HepG2 (cell line): ENCODE data around the gene S100A7. TPM values are rescaled to one million over a fixed set of nuclear protein-coding genes. Genes with fewer than 3 reads are reported as not detected.

Experiments
- ATAC-seq: fragments of 200-7000 bp; cut with Tn5 transposase; 3 replicates; pipeline ENCODE4 v1.9.1; 2020; ENCODE audit warnings: mild to moderate bottlenecking, moderate library complexity
- BruUV-seq: library from RNA; stranded (reverse); fragments of 400-500 nt; replicated peaks from 2 replicates; lab custom pipeline; 2021; lab: Mats Ljungman, UMichigan
- CTCF ChIA-PET: fragments of 300-600 bp; formaldehyde crosslinking; extraction: SDS; loops from one replicate; lab custom pipeline; 2021; ENCODE audit warnings: low total read pairs, inconsistent platforms, low intra/inter-chr PET ratio; lab: Yijun Ruan, JAX
- POLR2A ChIA-PET: fragments of 350-600 bp; sonication (Branson Sonifier 250); formaldehyde crosslinking; loops from one replicate; lab custom pipeline; 2020; ENCODE audit warnings: antibody characterized with exemption, inconsistent platforms; lab: Yijun Ruan, JAX
- DNase-seq: peaks from one replicate; pipeline ENCODE4 v3.0.0-alpha.2; 2015; ENCODE audit warnings: low spot score
- FAIRE-seq: peaks from 3 replicates; lab custom pipeline; 2011; peaks lifted over from hg19 to GRCh38; lab: Jason Lieb, UNC
- H2AFZ ChIP-seq: one replicate; pipeline ENCODE4 v1.6.1; 2011; ENCODE audit warnings: low read length, inconsistent platforms
- H3K27ac ChIP-seq: fragments of 300-600 bp; 3 replicates; pipeline ENCODE4 v1.8.0; 2011; ENCODE audit warnings: mixed run types, mild to moderate bottlenecking, mixed read lengths, low read length, inconsistent platforms; ENCODE audit not compliant: insufficient read depth; ENCODE audit errors: extremely low read length
- H3K27me3 ChIP-seq, 2 experiments: fragments of 200-600 bp in 1 of 2; 2 replicates in 1 of 2; 3 replicates in 1 of 2; pipeline versions ENCODE4 v1.6.0 to v1.8.0; 2011; ENCODE audit warnings: low read length in 2 of 2, mild to moderate bottlenecking in 2 of 2, moderate library complexity in 2 of 2, inconsistent platforms in 1 of 2; ENCODE audit not compliant: insufficient read depth in 2 of 2, control insufficient read depth in 1 of 2
- H3K36me3 ChIP-seq, 2 experiments: fragments of 200-600 bp in 1 of 2; replicated peaks in 1 of 2; 2 replicates in 1 of 2; 3 replicates in 1 of 2; pipeline versions ENCODE4 v1.5.1 to v1.8.0; 2011; ENCODE audit warnings: low read length in 2 of 2, inconsistent platforms in 1 of 2; ENCODE audit not compliant: insufficient read depth in 2 of 2, control insufficient read depth in 1 of 2
- H3K4me1 ChIP-seq: 2 replicates; pipeline ENCODE4 v1.5.1; 2012; ENCODE audit warnings: low read length, inconsistent platforms; ENCODE audit not compliant: insufficient read depth
- H3K4me2 ChIP-seq: 2 replicates; pipeline ENCODE4 v1.6.0; 2011; ENCODE audit warnings: low read depth, low read length, inconsistent platforms
- H3K4me3 ChIP-seq, 3 experiments: fragments of 200-600 bp in 1 of 3; sonication (generic), shearing (Covaris generic) in 1 of 3; replicated peaks in 1 of 3; 2 replicates each; pipeline ENCODE4 v1.5.1; 2011 to 2016; ENCODE audit warnings: low read length in 3 of 3, inconsistent platforms in 2 of 3, low read depth in 2 of 3, mild to moderate bottlenecking in 2 of 3, control low read depth in 1 of 3, mixed read lengths in 1 of 3; ENCODE audit not compliant: insufficient read depth in 1 of 3
- H3K79me2 ChIP-seq: one replicate; pipeline ENCODE4 v1.6.1; 2011; ENCODE audit warnings: low read length, inconsistent platforms; ENCODE audit not compliant: insufficient read depth
- H3K9ac ChIP-seq: 2 replicates; pipeline ENCODE4 v1.6.0; 2011; ENCODE audit warnings: mild to moderate bottlenecking, low read depth, low read length, inconsistent platforms; ENCODE audit not compliant: insufficient read depth
- H3K9me3 ChIP-seq: 2 replicates; pipeline ENCODE4 v1.5.1; 2012; ENCODE audit warnings: mild to moderate bottlenecking, low read length
- H4K20me1 ChIP-seq: 2 replicates; pipeline ENCODE4 v1.6.0; 2011; ENCODE audit warnings: inconsistent platforms, mild to moderate bottlenecking, low read length, moderate library complexity; ENCODE audit not compliant: insufficient read depth
- HNF4A ChIP-seq: sonication (generic); formaldehyde crosslinking; IDR thresholded peaks from 2 replicates; pipeline ENCODE4 v1.4.0; 2020; ENCODE audit warnings: missing genetic modification reagents
- MEIS2 ChIP-seq: sonication (generic); formaldehyde crosslinking; IDR thresholded peaks from 2 replicates; pipeline ENCODE4 v1.9.0; 2021; ENCODE audit warnings: mild to moderate bottlenecking, missing genetic modification reagents
- NONO ChIP-seq, 2 experiments: fragments of 450-650 bp in 1 of 2; sonication (generic) in 1 of 2; formaldehyde crosslinking in 1 of 2; IDR thresholded peaks in 1 of 2; conservative IDR thresholded peaks in 1 of 2; 2 replicates each; pipeline versions ENCODE4 v1.6.1 to v1.8.0; 2017 to 2022; ENCODE audit warnings: mild to moderate bottlenecking in 1 of 2, missing genetic modification reagents in 1 of 2, moderate library complexity in 1 of 2
- PCBP1 ChIP-seq: fragments of 200-400 bp; formaldehyde crosslinking; IDR thresholded peaks from 2 replicates; pipeline ENCODE4 v1.6.1; 2017; ENCODE audit warnings: mild to moderate bottlenecking, low read depth, low read length, borderline replicate concordance
- PRMT3 ChIP-seq: sonication (generic); formaldehyde crosslinking; IDR thresholded peaks from 2 replicates; pipeline ENCODE4 v1.8.1; 2022; ENCODE audit warnings: low read depth, mild to moderate bottlenecking, moderate library complexity, missing genetic modification reagents, borderline replicate concordance
- SOX6 ChIP-seq, 2 experiments: fragments of 450-650 bp in 1 of 2; sonication (generic) in 1 of 2; formaldehyde crosslinking in 1 of 2; IDR thresholded peaks; 2 replicates each; pipeline versions ENCODE4 v1.4.0 to v1.6.1; 2017 to 2020; ENCODE audit warnings: antibody characterized with exemption in 1 of 2, mild to moderate bottlenecking in 1 of 2, missing genetic modification reagents in 1 of 2
- ZBTB20 ChIP-seq: sonication (generic); formaldehyde crosslinking; IDR thresholded peaks from 2 replicates; pipeline ENCODE4 v1.8.1; 2023; ENCODE audit warnings: missing genetic modification reagents, low read depth, mild to moderate bottlenecking, borderline replicate concordance
- ZNF383 ChIP-seq: sonication (generic); formaldehyde crosslinking; IDR thresholded peaks from 2 replicates; pipeline ENCODE4 v1.4.0; 2020; ENCODE audit warnings: missing genetic modification reagents, mild to moderate bottlenecking, borderline replicate concordance
- WGBS: methylation state at CpG from one replicate; pipeline ENCODE4 v1.1.6; 2017; ENCODE audit warnings: low lambda C conversion rate; 5-methylcytosine and 5-hydroxymethylcytosine counted together
- in situ Hi-C: cut with HindIII; loops from 2 replicates; pipeline ENCODE4 v1.10.0; 2017; ENCODE audit warnings: low pct_unique_long_range_greater_than_20kb; ENCODE audit not compliant: extremely low pct_ligation_motif_present
- intact Hi-C: fragments of 100-400 bp; cut with micrococcal nuclease; formaldehyde crosslinking; loops from one replicate; pipeline ENCODE4 v1.10.0; 2022; ENCODE audit not compliant: unreplicated experiment
- polyA plus RNA-seq, 8 experiments: library from polyadenylated mRNA; depleted of rRNA in 3 of 8; stranded (reverse) in 7 of 8; unstranded in 1 of 8; fragments of >200 nt; fragmentation: Illumina TruSeq in 4 of 8; extraction: Trizol in 4 of 8; gene quantifications; 2 replicates each; pipeline versions ENCODE4 v1.2.1 to v1.2.3, GENCODE V29; 2011 to 2016; ENCODE audit warnings: low read depth in 4 of 8, missing spikeins in 1 of 8, mixed read lengths in 1 of 8; ENCODE audit not compliant: insufficient read depth in 1 of 8
- total RNA-seq, 5 experiments: library from RNA; depleted of rRNA; stranded (reverse); fragments of >200 nt; fragmentation: Illumina TruSeq; extraction: Trizol; gene quantifications; 2 replicates each; pipeline ENCODE4 v1.2.3, GENCODE V29; 2016; ENCODE audit warnings: low read depth in 1 of 5
- TF ChIP-seq, protein P1 (sequence below): sonication (generic); formaldehyde crosslinking; IDR thresholded peaks from 2 replicates; pipeline ENCODE4 v1.9.0; 2022; ENCODE audit warnings: missing genetic modification reagents, mild to moderate bottlenecking, borderline replicate concordance
- TF ChIP-seq, protein P2 (sequence below): sonication (generic); formaldehyde crosslinking; IDR thresholded peaks from one replicate; pipeline ENCODE4 v1.5.1; 2020; ENCODE audit warnings: mild to moderate bottlenecking, missing genetic modification reagents; ENCODE audit errors: not compliant biosample characterization
- TF ChIP-seq, protein P3 (sequence below): IDR thresholded peaks from 2 replicates; pipeline ENCODE4 v1.6.1; 2016; ENCODE audit warnings: missing genetic modification reagents, missing compliant biosample characterization
- TF ChIP-seq, protein P4 (sequence below): IDR thresholded peaks from 2 replicates; pipeline ENCODE4 v1.6.1; 2016; ENCODE audit warnings: missing compliant biosample characterization, missing genetic modification reagents, borderline replicate concordance

The S100A7 gene
- total and polyA plus RNA-seq, 2 of the 13 experiments (the other 11 are each of a cell fraction or from before 2014, with no cell fraction given), result not detected

DNA sequence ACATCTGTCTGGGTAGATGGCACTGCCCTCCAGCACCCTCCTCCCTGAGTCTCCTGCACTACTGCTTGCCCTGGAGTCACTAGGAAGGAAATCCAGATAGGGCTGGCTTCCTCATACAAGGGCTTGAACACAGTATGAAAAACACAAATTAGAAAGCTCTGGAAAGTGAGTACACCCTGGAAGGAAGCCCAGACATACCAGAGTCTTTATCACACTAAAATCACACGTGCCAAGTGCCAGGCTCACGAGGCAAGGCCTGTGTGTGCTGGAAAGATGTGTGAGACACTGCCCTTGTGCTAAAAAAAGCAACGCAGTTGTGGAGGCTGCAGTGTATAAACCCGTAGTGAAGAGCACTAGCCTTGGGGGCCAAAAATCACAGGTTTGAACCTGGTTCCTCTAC is 28.3 kb upstream of the S100A7 start:
- H3K4me3 ChIP-seq, result no peak overlapping the region
- no peaks in the 10 kb centered on the region for H4K20me1 ChIP-seq
- in situ Hi-C loops, result no loop called here
- H3K4me1 ChIP-seq, result no peaks in the 10 kb centered on the region
- DNase-seq (no peak), FAIRE-seq (no peak), ATAC-seq (no peak)
- H3K27me3 ChIP-seq, result peaks cover 0 to 12% of the 10 kb centered on the region in 2 experiments; a peak in 4 of 5 replicates
- intact Hi-C loops, result no loop called here
- H3K27ac ChIP-seq, result no peak overlapping the region
- ChIA-PET POLR2A (no interaction called here), CTCF (no interaction called here)
- WGBS, result 4% methylated on average over 4 of the region's 4 CpGs
- no TSS peak for BruUV-seq
- no peak overlapping the region for H2AFZ ChIP-seq
- H3K9me3 ChIP-seq, result no peaks in the 10 kb centered on the region
- H3K4me2 ChIP-seq, result no peak overlapping the region
- no peak overlapping the region for H3K9ac ChIP-seq
- no peaks in the 10 kb centered on the region for H3K79me2 ChIP-seq
- no peaks in the 10 kb centered on the region for H3K36me3 ChIP-seq
- TF ChIP-seq NONO (IDR thresholded peaks at IDR 0.05) (no peak), NONO (CRISPR knock-in tag; conservative IDR thresholded peaks at IDR 0.05) (no peak), SOX6 (IDR thresholded peaks at IDR 0.05) (no peak), SOX6 (CRISPR knock-in tag; IDR thresholded peaks at IDR 0.05) (no peak), PCBP1 (no peak), HNF4A (no peak), PRMT3 (no peak), MEIS2 (CRISPR knock-in tag) (no peak), ZBTB20 (no peak), ZNF383 (CRISPR knock-in tag) (no peak)
- TF ChIP-seq, protein P1, sequence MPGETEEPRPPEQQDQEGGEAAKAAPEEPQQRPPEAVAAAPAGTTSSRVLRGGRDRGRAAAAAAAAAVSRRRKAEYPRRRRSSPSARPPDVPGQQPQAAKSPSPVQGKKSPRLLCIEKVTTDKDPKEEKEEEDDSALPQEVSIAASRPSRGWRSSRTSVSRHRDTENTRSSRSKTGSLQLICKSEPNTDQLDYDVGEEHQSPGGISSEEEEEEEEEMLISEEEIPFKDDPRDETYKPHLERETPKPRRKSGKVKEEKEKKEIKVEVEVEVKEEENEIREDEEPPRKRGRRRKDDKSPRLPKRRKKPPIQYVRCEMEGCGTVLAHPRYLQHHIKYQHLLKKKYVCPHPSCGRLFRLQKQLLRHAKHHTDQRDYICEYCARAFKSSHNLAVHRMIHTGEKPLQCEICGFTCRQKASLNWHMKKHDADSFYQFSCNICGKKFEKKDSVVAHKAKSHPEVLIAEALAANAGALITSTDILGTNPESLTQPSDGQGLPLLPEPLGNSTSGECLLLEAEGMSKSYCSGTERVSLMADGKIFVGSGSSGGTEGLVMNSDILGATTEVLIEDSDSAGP (CRISPR knock-in tag), result no peak
- TF ChIP-seq, protein P2, sequence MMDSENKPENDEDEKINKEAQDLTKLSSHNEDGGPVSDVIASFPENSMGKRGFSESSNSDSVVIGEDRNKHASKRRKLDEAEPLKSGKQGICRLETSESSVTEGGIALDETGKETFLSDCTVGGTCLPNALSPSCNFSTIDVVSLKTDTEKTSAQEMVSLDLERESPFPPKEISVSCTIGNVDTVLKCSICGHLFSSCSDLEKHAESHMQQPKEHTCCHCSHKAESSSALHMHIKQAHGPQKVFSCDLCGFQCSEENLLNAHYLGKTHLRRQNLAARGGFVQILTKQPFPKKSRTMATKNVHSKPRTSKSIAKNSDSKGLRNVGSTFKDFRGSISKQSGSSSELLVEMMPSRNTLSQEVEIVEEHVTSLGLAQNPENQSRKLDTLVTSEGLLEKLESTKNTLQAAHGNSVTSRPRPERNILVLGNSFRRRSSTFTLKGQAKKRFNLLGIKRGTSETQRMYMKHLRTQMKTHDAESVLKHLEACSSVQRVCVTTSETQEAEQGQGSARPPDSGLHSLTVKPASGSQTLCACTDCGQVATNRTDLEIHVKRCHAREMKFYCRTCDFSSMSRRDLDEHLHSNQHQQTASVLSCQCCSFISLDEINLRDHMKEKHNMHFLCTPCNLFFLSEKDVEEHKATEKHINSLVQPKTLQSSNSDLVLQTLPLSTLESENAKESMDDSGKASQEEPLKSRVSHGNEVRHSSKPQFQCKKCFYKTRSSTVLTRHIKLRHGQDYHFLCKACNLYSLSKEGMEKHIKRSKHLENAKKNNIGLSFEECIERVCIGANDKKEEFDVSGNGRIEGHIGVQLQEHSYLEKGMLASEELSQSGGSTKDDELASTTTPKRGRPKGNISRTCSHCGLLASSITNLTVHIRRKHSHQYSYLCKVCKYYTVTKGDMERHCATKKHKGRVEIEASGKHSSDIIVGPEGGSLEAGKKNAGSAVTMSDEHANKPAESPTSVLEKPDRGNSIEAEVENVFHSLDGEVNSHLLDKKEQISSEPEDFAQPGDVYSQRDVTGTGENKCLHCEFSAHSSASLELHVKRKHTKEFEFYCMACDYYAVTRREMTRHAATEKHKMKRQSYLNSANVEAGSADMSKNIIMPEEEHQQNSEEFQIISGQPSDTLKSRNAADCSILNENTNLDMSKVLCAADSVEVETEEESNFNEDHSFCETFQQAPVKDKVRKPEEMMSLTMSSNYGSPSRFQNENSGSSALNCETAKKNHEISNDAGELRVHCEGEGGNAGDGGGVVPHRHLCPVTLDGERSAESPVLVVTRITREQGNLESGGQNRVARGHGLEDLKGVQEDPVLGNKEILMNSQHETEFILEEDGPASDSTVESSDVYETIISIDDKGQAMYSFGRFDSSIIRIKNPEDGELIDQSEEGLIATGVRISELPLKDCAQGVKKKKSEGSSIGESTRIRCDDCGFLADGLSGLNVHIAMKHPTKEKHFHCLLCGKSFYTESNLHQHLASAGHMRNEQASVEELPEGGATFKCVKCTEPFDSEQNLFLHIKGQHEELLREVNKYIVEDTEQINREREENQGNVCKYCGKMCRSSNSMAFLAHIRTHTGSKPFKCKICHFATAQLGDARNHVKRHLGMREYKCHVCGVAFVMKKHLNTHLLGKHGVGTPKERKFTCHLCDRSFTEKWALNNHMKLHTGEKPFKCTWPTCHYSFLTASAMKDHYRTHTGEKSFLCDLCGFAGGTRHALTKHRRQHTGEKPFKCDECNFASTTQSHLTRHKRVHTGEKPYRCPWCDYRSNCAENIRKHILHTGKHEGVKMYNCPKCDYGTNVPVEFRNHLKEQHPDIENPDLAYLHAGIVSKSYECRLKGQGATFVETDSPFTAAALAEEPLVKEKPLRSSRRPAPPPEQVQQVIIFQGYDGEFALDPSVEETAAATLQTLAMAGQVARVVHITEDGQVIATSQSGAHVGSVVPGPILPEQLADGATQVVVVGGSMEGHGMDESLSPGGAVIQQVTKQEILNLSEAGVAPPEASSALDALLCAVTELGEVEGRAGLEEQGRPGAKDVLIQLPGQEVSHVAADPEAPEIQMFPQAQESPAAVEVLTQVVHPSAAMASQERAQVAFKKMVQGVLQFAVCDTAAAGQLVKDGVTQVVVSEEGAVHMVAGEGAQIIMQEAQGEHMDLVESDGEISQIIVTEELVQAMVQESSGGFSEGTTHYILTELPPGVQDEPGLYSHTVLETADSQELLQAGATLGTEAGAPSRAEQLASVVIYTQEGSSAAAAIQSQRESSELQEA (CRISPR knock-in tag), result no peak
- TF ChIP-seq, protein P3, sequence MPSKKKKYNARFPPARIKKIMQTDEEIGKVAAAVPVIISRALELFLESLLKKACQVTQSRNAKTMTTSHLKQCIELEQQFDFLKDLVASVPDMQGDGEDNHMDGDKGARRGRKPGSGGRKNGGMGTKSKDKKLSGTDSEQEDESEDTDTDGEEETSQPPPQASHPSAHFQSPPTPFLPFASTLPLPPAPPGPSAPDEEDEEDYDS (CRISPR knock-in tag), result no peak
- TF ChIP-seq, protein P4, sequence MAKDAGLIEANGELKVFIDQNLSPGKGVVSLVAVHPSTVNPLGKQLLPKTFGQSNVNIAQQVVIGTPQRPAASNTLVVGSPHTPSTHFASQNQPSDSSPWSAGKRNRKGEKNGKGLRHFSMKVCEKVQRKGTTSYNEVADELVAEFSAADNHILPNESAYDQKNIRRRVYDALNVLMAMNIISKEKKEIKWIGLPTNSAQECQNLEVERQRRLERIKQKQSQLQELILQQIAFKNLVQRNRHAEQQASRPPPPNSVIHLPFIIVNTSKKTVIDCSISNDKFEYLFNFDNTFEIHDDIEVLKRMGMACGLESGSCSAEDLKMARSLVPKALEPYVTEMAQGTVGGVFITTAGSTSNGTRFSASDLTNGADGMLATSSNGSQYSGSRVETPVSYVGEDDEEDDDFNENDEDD (CRISPR knock-in tag), result no peak
